Cerebellar nuclear complex (tissue), 1 donor: ENCODE measurements around the gene B9D1.
A peak's percentile ranks its signal among the peaks of the same experiment; 100 is the strongest.

Experiments
- DNase-seq, 2 experiments: peaks; one replicate each; lab custom pipeline; 2025; lab: John Stamatoyannopoulos, UW

Gene B9D1

GRCh38 chr17:19362277-19363113 lies at the start of gene B9D1:
B9D1 (minus strand) TSS chr17:19362723; CDS start chr17:19362569, 154 bp downstream.
- peak in 1 of 2 experiments; percentile 83 for DNase-seq

- DNase-seq = peak in 1 of 2 experiments; percentile 76
Observed at GRCh38 chr17:19411631-19412030, 49.1 kb upstream of the B9D1 start.

GRCh38 chr17:19410875-19411620 lies 48.5 kb upstream of the B9D1 start, which contains the start of gene RNF112:
RNF112 (plus strand) TSS chr17:19411232; CDS start chr17:19411409, 177 bp downstream.
- peak; percentile 68 to 76 for DNase-seq

- DNase-seq = no peak
Observed at GRCh38 chr17:19410091-19410490, 47.6 kb upstream of the B9D1 start.

- no peak for DNase-seq
Observed at GRCh38 chr17:19409509-19409908, 47.0 kb upstream of the B9D1 start.

GRCh38 chr17:19409066-19409465 lies 46.5 kb upstream of the B9D1 start:
- no peak for DNase-seq

- DNase-seq = no peak
Observed at GRCh38 chr17:19408346-19408710, 45.8 kb upstream of the B9D1 start.

GRCh38 chr17:19407601-19408345 lies 45.2 kb upstream of the B9D1 start:
- no peak for DNase-seq

GRCh38 chr17:19405114-19405513 lies 42.6 kb upstream of the B9D1 start:
- DNase-seq = no peak

GRCh38 chr17:19404264-19404663 lies 41.7 kb upstream of the B9D1 start:
- DNase-seq = no peak

GRCh38 chr17:19403021-19403420 lies 40.5 kb upstream of the B9D1 start:
- DNase-seq = no peak

- DNase-seq = no peak
Observed at GRCh38 chr17:19402171-19402570, 39.6 kb upstream of the B9D1 start.

GRCh38 chr17:19401321-19402010 lies 38.9 kb upstream of the B9D1 start:
- DNase-seq = no peak

- no peak for DNase-seq
Observed at GRCh38 chr17:19399750-19400450, 37.4 kb upstream of the B9D1 start.

GRCh38 chr17:19398301-19399181 lies 36.0 kb upstream of the B9D1 start:
- no peak for DNase-seq

GRCh38 chr17:19397556-19398041 lies 35.1 kb upstream of the B9D1 start:
- DNase-seq = no peak

GRCh38 chr17:19392303-19392702 lies 29.8 kb upstream of the B9D1 start:
- DNase-seq = no peak

GRCh38 chr17:19391432-19391831 lies 28.9 kb upstream of the B9D1 start:
- no peak for DNase-seq

- no peak for DNase-seq
Observed at GRCh38 chr17:19390951-19391350, 28.4 kb upstream of the B9D1 start.
